OCI-LY7 (cell line): Measurements from ENCODE around the gene GPBP1L1. TPM values are rescaled to one million over a fixed set of nuclear protein-coding genes. Genes with fewer than 3 reads are reported as not detected.

Experiments
- BruUV-seq: library from RNA; stranded (reverse); fragments of 400-500 nt; replicated peaks from 2 replicates; lab custom pipeline; 2021; lab: Mats Ljungman, UMichigan
- CTCF ChIA-PET: fragments of 300-600 bp; sonication (Branson Sonifier 250); formaldehyde crosslinking; loops from one replicate; lab custom pipeline; 2022; ENCODE audit warnings: antibody characterized with exemption; ENCODE audit not compliant: unreplicated experiment; lab: Charles Lee
- POLR2A ChIA-PET: fragments of 300-600 bp; sonication (Branson Sonifier 250); formaldehyde crosslinking; loops from one replicate; lab custom pipeline; 2022; ENCODE audit warnings: antibody characterized with exemption; lab: Charles Lee
- DNase-seq: peaks from one replicate; pipeline ENCODE4 v3.0.0-alpha.2; 2015; ENCODE audit warnings: low spot score
- H2AFZ ChIP-seq: fragments of 200-600 bp; sonication (generic), shearing (Covaris generic); 2 replicates; pipeline ENCODE4 v1.6.1; 2014; ENCODE audit warnings: mild to moderate bottlenecking, antibody characterized with exemption, low read length, moderate library complexity
- H3K27ac ChIP-seq: fragments of 200-600 bp; sonication (generic); 2 replicates; pipeline ENCODE4 v1.5.1; 2014; ENCODE audit warnings: mixed run types, low read depth, mild to moderate bottlenecking, moderate library complexity, low read length, inconsistent platforms; ENCODE audit not compliant: poor library complexity, severe bottlenecking
- H3K36me3 ChIP-seq: fragments of 200-600 bp; sonication (generic); 2 replicates; pipeline ENCODE4 v1.6.1; 2014; ENCODE audit warnings: mild to moderate bottlenecking, antibody characterized with exemption, low read length, moderate library complexity, mixed read lengths; ENCODE audit not compliant: insufficient read depth
- H3K4me1 ChIP-seq: fragments of 200-600 bp; sonication (generic); 2 replicates; pipeline ENCODE4 v1.5.1; 2014; ENCODE audit warnings: mild to moderate bottlenecking, low read length; ENCODE audit not compliant: insufficient read depth, poor library complexity, severe bottlenecking
- H3K4me2 ChIP-seq: fragments of 200-600 bp; sonication (generic); 2 replicates; pipeline ENCODE4 v1.6.1; 2014; ENCODE audit warnings: mild to moderate bottlenecking, low read length
- H3K4me3 ChIP-seq: fragments of 200-600 bp; sonication (generic); 2 replicates; pipeline ENCODE4 v1.5.1; 2014; ENCODE audit warnings: mild to moderate bottlenecking, low read depth, low read length; ENCODE audit not compliant: poor library complexity, severe bottlenecking
- H3K79me2 ChIP-seq: fragments of 200-600 bp; sonication (generic); 2 replicates; pipeline ENCODE4 v1.6.1; 2016; ENCODE audit warnings: low read depth, mild to moderate bottlenecking, low read length, moderate library complexity, mixed read lengths; ENCODE audit not compliant: insufficient read depth
- H3K9me2 ChIP-seq: fragments of 200-600 bp; sonication (generic); 2 replicates; pipeline ENCODE4 v1.6.1; 2016; ENCODE audit warnings: mild to moderate bottlenecking, low read length, mixed read lengths; ENCODE audit not compliant: insufficient read depth
- H3K9me3 ChIP-seq: fragments of 200-600 bp; sonication (generic); 2 replicates; pipeline ENCODE4 v1.6.1; 2014; ENCODE audit warnings: mild to moderate bottlenecking, mixed run types, low read length, mixed read lengths
- H4K20me1 ChIP-seq: fragments of 200-600 bp; sonication (generic); 2 replicates; pipeline ENCODE4 v1.6.1; 2014; ENCODE audit warnings: mild to moderate bottlenecking, antibody characterized with exemption, low read length, moderate library complexity, mixed read lengths; ENCODE audit not compliant: insufficient read depth
- EZH2phosphoT487 ChIP-seq: fragments of 200-600 bp; sonication (generic); IDR thresholded peaks from 2 replicates; pipeline ENCODE4 v1.6.1; 2018; ENCODE audit warnings: low read depth, borderline replicate concordance, mild to moderate bottlenecking, mixed run types, antibody characterized with exemption, low read length, moderate library complexity, mixed read lengths
- intact Hi-C: fragments of 100-400 bp; cut with micrococcal nuclease; formaldehyde crosslinking; loops from one replicate; pipeline ENCODE4 v1.10.0; 2022; ENCODE audit not compliant: unreplicated experiment
- total RNA-seq, 2 experiments: library from RNA; depleted of rRNA in 1 of 2; stranded (reverse); fragments of >200 nt in 1 of 2; shearing (Covaris generic) in 1 of 2; gene quantifications; 2 replicates each; pipeline ENCODE4 v1.2.3, GENCODE V29; 2014 to 2022
- TF ChIP-seq, protein P1 (sequence below): fragments of 200-600 bp; sonication (generic); conservative IDR thresholded peaks from 2 replicates; pipeline ENCODE4 v1.5.1; 2014; ENCODE audit warnings: mild to moderate bottlenecking, antibody characterized with exemption, low read length, moderate library complexity, mixed read lengths

The GPBP1L1 gene
- total RNA-seq, 2 experiments from 2014 or later: 89.7 to 130 TPM

- H3K4me2 ChIP-seq: peak overlapping the region; percentile 96
- peaks cover 19% of the 10 kb centered on the region for H4K20me1 ChIP-seq
- peaks cover 35% of the 10 kb centered on the region for H3K36me3 ChIP-seq
- intact Hi-C loops: loop anchor here (1.0 to 10.0 kb wide), 6 partner anchors 63 to 560 kb away; partner anchors contain the start of genes IPP, MAST2, PIK3R3 and PRDX1
- H3K4me1 ChIP-seq: peaks cover 29% of the 10 kb centered on the region
- POLR2A ChIA-PET: interaction anchor here (0.5 to 2.6 kb wide), 4 partner anchors 17 to 410 kb away, joined by 3 to 13 read pairs (median 4); no protein-coding TSS in a partner anchor
- no peaks in the 10 kb centered on the region for H3K9me2 ChIP-seq
- peak overlapping the region; percentile 91 for H3K27ac ChIP-seq
- CTCF ChIA-PET: interaction anchor here (1.5 kb wide), 1 partner anchor 176 kb away, joined by 4 read pairs; no protein-coding TSS in a partner anchor
- H3K4me3 ChIP-seq: peak overlapping the region; percentile 94
- H3K79me2 ChIP-seq: peaks cover 75% of the 10 kb centered on the region
- DNase-seq: peak; percentile 100
- TF ChIP-seq EZH2phosphoT487: no peak
- TF ChIP-seq, protein P1, sequence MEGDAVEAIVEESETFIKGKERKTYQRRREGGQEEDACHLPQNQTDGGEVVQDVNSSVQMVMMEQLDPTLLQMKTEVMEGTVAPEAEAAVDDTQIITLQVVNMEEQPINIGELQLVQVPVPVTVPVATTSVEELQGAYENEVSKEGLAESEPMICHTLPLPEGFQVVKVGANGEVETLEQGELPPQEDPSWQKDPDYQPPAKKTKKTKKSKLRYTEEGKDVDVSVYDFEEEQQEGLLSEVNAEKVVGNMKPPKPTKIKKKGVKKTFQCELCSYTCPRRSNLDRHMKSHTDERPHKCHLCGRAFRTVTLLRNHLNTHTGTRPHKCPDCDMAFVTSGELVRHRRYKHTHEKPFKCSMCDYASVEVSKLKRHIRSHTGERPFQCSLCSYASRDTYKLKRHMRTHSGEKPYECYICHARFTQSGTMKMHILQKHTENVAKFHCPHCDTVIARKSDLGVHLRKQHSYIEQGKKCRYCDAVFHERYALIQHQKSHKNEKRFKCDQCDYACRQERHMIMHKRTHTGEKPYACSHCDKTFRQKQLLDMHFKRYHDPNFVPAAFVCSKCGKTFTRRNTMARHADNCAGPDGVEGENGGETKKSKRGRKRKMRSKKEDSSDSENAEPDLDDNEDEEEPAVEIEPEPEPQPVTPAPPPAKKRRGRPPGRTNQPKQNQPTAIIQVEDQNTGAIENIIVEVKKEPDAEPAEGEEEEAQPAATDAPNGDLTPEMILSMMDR: no peak
- BruUV-seq: TSS peak; percentile 78
- no peaks in the 10 kb centered on the region for H3K9me3 ChIP-seq
- H2AFZ ChIP-seq: peak overlapping the region; percentile 61; the same call in 1 of the 2 replicates
Observed at GRCh38 chr1:45687014-45687753, 851 bp upstream of the GPBP1L1 start.

- H3K27ac ChIP-seq: peak overlapping the region; percentile 91
- peaks cover 35% of the 10 kb centered on the region for H3K36me3 ChIP-seq
- peaks cover 83% of the 10 kb centered on the region for H3K79me2 ChIP-seq
- peak overlapping the region; percentile 94 for H3K4me3 ChIP-seq
- BruUV-seq: no TSS peak
- H3K9me3 ChIP-seq: no peaks in the 10 kb centered on the region
- no peaks in the 10 kb centered on the region for H3K9me2 ChIP-seq
- no peak for TF ChIP-seq EZH2phosphoT487
- TF ChIP-seq, protein P1: peak; percentile 72
- CTCF ChIA-PET: no interaction called here
- peak; percentile 78 for DNase-seq
- H4K20me1 ChIP-seq: peaks cover 31% of the 10 kb centered on the region
- intact Hi-C loops: loop anchor here (1.0 to 10.0 kb wide), 6 partner anchors 116 to 561 kb away; partner anchors contain the start of genes MAST2, MUTYH, PIK3R3 and PRDX1
- peak overlapping the region; percentile 56; the same call in 1 of the 2 replicates for H2AFZ ChIP-seq
- POLR2A ChIA-PET: interaction anchor here (0.5 to 2.6 kb wide), 17 partner anchors 10 to 513 kb away, joined by 3 to 14 read pairs (median 3); partner anchors contain the start of genes CCDC163 and MMACHC
- H3K4me2 ChIP-seq: peak overlapping the region; percentile 80
- peaks cover 42% of the 10 kb centered on the region for H3K4me1 ChIP-seq
Observed at GRCh38 chr1:45686015-45686287, 382 bp downstream of the GPBP1L1 start.
